GM18907 (cell line): ENCODE data around the gene ZBTB7C.

Experiments
- ATAC-seq: cut with Tn5 transposase; IDR thresholded peaks from one replicate; pipeline ENCODE4 v1.9.1; 2021; ENCODE audit warnings: mild to moderate bottlenecking, moderate library complexity; ENCODE audit not compliant: unreplicated experiment

ZBTB7C gene

DNA sequence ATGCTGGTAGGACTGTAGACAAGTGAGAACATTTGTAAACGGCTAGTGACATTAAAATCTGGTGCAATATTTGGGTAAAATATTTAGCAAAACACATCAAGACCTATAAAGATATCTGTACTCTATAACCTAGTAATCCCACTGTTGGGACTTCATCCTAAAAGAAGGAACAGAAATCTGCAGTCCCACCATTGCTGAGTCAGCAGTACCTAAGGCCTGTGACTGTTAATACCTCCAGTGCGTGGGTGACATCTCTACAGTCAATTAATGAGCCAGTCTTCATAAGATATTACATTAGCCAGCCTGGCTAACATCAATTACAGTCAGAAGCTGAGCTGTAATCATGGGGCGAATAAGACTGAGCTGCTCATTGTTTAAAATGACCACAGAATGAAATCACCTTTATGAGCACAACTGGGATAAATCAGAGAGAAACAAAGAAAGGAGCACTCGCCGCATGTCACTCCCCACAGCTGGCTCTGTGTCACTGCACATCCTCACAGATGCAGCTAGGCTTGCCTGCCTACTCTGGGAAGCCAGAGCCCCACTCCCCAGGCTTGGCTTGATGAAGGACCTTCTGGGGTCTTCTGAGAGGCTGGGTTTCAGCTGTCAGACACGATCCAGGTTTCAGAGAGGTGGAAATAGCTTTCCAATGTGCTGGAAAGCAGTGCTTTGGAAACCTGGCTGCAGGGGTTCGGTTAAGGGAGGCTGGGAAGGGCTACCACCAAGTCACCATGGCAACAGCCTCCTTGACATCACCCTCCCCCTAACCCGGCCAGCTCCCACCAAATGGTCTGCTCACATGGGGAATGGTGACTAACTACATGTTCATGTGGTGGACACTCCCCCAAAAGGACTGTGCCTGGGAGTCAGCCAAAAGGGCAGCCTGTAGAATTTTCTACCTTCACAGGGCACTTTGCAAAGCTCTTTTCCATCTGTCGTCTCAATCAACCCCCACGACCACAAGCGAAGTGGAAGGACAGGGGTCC lies 145.0 kb downstream of the ZBTB7C start:
- ATAC-seq = no peak

DNA sequence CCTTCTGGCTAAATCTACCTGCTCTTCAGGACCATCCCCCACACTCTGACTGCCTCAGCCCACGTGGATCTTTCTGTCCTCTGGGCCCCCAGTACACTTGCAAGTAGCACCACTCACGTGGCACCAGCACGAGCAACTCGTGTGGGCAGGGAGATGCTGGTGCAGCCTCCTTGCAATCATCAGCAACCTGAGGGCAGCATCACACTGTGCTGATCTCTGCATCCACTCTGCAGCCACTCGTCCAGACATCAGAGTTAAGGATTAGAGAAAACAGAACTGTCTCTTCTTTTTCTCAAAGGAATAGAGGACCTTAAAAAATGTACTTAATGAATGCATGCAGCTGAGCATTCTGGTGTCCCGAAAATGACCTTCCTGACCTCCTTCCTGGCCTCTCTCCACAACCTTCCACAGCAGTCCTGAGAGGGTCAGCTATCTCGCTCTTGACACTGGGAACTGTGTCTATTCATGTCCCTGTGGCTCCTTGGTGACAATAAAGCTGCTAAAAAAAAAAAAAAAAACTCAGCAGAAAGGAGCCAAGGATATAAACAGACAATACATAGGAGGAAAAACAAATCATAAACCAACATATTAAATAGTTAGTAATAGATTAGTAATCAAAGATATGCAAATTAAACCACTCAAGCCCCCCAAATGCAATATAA lies 145.9 kb downstream of the ZBTB7C start:
- no peak for ATAC-seq

DNA sequence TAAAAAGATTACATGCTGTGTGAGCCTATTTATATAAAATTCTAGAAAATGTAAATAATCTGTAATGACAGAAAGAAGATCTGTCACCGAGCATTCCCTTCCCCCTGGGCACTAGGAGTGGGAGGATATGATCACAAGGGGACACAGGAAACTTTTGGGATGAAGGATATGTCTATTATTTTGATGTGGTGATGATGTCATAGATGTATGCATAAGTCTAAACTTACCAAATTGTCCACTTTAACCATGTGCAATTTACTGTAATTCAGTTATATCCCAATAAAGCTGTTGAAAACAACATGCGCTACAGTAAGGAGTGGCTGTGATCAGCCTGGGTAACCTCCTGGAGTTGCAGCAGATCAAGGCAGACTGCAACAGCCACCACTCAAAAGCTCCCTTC lies 148.9 kb downstream of the ZBTB7C start:
- ATAC-seq = no peak

DNA sequence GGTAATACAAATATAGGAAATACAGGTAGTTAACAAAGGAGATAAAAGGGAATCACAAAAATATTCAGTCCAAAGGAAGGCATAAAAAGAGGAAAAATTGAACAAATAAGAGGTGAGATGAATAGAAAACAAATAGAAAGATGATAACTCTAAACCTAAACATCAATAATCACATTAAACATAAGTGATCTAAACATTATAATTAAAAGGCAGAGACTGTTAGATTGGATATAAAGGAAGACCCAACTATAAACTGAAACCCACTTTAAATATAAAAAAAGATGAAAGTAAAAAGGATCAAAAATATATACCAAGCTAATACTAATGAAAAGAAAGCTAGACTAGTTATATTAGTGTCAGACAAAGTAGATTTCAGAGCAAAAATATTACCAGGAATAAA lies 152.3 kb downstream of the ZBTB7C start:
- no peak for ATAC-seq

DNA sequence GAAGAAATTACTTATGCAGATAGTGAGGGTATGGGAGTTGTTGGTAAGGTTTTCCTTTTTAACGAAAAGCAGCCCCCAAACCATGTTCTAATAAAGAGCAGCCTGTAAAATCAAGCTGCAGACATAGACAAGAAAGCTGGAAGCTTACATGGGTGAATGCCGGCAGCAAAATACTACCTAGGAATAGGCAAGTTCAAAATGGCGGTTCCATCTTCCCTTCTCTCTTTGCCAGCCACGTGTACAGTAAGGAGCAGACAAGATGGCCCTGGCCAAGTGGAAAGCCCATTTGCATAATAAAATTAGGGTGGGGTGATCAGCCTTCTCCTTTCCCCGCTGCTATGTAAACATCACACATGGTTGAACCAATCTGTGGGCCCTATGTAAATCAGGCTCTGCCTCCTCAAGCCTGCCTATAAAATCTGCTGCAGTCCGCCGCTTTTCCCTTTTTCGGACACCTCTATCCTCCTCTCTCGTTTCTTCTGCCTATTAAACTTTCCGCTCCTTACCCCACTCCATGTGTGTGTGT lies 155.0 kb downstream of the ZBTB7C start:
- ATAC-seq = no peak

DNA sequence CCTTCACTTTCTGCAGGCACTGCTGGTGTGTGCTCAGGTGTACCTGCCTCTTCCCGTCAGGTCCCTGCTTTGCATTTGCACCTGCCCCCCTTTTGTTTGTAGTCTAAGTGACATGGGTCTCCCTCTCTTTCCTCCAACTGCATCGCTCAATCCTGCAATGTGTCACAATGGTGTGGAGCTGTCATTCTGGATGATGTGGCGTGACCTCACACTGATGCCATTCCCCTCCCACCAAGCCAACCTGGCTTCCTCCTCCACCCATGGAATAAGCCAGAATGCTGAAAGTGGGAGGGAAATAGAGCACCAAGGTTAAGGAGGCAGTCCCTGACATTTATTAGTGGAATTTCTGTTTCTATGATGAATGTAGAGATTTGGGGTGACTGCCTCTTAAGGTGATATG lies 156.7 kb downstream of the ZBTB7C start:
- no peak for ATAC-seq

DNA sequence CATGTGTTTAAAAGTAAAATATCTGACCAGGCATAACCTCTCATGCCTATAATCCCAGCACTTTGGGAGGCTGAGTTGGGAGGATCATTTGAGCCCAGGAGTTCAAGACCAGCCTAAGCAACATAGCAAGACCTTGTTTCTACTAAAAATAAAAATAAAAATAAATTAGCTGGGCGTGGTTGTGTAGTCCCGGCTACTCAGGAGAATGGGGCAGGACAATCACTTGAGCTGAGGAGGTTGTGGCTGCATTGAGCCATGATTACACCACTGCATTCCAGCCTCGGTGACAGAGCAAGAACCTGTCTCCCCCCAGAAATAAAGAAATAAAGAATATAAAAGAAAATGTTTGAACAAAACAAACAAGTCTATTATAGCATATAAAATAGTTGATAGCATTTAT lies 158.3 kb downstream of the ZBTB7C start:
- no peak for ATAC-seq

DNA sequence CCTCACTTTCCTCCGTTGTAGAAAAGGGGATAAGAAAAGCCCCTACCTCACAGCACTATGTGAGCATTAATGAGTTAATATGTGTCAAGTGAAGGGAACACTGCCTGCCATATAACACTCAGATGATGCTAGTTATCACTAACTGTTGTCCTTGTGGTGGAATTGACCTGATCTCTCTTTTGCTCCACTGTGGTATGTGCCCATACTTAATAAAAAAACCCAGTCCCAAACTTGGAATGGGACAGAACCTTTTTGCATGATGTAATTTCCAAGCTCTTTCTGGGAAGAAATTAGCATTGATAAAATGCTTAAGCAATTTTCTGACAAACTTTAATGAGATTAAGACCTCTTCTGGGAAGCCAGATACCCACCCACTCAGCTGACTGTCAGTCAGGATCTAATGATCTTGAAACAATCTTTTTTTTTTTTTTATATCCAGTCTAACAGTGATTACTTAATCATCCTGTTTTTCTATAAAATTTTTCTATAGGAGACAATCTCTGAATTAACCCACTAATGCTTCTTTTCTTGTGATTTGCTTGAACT lies 158.7 kb downstream of the ZBTB7C start:
- no peak for ATAC-seq

DNA sequence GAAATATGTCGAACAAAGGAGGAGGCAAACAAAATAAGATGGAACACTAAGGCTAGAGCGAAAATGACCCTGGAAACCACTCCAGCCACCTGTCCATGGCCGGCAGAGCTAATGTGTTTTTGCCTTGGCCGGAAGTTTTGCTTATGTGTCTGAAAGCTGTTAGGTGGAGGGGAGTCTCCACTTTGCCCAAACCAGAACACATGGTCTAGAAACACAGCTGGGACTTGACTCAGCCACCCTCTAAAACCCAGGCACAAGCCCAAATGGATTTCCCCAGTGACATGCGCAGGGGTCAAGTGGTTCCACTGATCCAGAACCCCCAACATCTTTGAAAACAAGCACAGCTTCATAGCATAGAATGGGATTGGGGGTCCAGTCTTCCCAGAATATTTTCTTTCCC lies 159.3 kb downstream of the ZBTB7C start:
- no peak for ATAC-seq

DNA sequence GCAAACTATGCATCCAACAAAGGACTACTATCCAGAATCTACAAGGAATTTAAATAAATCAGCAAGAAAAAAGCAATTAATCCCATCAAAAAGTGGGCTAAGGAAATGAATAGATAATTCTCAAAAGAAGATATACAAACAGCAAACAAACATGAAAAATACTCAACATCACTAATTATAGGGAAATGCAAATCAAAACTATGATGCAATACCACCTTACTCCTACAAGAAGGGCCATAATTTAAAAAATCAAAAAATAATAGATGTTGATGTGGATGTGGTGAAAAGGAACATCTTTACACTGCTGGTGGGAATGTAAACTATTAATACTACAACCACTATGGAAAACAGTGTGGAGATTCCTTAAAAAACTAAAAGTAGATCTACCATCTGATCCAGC lies 164.7 kb downstream of the ZBTB7C start:
- no peak for ATAC-seq

DNA sequence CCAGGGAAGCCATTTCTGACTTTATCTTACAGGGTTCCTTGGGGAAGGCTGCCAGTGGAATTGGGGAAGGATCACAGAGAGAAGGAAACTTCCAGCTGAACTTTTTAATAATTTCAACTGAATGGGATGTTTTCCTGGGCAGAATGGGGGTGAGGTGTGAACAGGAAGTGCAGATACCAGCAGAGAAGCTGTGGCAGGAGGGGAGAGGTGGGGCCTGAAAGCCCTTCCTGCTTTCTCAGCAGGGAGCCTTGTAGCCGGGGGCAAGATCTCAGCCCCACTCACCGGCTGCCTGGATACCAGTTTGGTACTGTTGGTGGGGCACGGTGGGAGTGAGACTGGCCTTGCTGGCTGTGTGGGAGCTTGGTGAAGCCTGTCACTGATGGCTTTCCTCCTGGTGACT lies 170.5 kb downstream of the ZBTB7C start:
- ATAC-seq = no peak

DNA sequence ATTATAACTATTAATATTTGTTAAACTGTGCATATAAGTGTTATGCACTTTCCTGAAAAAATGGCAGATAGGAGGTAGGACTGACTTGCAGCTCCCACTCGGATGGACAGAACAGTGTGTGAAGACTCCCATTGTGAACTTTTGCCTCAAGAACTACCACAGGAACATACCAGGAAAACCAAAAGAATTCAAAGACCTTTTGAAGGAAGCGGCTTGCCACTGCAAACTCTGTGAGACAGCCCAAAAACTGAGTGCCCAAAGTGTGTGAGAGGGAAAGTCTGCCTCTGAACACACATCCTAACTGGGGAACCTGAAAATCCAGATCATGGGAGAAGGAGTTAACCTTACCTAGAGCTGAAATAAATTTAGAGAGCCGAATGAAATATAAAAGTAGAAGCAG lies 171.0 kb downstream of the ZBTB7C start:
- ATAC-seq = no peak

DNA sequence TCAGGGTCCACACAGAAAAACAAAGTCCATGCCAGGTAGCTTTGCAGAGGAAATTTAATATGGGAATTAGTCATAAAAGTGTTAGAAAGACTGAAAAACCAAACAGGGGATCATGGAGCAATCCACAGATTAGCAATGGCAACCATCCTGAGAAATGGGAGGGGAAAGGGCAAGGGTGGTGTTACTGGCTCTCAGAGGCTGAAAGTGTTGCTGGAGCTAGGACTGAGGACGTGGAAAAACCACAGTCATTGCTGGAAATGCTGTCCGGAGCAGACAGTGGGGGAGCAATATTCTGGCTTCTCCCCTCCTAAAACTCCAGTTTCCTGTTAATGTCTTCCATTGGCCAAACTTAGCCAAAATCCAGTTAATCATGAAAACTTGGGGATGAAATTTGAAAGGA lies 172.4 kb downstream of the ZBTB7C start:
- no peak for ATAC-seq

DNA sequence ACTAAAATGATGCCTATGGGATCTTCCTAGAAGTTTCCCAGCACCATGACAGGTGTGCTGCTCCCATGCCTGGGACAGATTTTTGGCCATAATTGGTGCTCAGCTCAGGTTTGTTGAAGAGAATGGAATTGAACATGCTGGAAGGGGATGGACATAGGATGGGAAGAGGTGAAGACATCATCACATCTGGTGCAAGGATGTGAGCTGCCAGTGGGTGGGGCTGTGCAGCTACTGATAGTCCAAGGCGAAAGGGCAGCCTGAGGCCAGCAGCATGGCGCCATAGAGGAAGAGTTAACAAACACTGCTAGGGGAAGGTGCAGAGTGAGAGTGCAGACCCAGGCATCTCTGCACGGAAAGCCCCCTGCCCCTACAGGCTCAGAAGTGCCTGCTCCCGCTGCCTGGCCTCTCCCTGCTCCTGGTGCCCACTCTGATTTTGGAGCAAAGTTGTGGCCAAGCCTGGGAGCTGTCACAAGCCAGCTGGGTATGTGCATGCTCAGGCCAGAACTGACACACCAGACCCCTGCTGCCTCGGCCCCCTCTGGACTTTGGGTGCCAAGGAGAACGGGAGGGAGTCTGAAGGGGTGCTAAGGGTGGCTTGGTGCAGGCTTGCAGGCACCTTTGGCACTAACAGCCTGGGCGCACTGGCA lies 178.6 kb downstream of the ZBTB7C start:
- no peak for ATAC-seq

DNA sequence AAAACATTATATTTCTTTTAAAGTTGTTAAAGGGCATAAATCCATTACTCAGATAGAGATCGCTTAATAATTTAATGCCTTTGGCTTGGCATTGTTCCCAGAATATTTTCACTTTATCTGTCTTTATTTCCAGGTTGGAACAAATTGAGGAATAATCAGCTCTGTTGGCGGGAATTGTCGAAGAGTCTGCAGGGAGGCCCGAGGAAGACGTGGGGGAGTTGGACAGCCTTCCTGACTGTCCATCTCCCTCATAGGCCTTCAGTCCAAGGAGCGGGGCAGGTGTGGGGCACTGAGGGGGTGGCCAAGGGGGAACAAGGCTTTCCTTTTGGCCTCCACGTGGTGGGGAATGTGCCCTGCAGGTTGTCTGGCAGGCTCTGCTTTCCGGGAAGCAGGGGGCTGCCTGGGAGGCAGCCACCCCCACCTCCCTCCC lies 179.6 kb downstream of the ZBTB7C start:
- ATAC-seq = no peak

DNA sequence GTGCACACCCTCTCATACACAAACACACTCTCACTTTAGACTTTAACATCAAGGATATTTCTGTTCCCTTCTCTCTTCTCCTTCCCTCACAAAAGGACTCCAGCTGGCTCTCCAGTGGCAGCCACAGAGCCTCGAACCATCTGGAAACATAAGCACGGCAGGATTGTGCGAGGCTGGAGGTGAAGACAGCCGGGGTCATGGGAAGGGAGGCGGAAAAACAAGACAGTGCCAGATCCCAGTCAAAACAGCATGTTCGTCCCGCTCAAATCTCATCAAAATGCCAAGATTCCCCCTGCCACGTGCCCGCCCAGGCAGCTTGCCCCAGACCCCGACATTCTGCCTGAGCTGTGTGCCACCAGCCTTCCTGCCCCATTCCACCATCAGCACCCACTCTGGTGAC lies 180.3 kb downstream of the ZBTB7C start:
- ATAC-seq = no peak

DNA sequence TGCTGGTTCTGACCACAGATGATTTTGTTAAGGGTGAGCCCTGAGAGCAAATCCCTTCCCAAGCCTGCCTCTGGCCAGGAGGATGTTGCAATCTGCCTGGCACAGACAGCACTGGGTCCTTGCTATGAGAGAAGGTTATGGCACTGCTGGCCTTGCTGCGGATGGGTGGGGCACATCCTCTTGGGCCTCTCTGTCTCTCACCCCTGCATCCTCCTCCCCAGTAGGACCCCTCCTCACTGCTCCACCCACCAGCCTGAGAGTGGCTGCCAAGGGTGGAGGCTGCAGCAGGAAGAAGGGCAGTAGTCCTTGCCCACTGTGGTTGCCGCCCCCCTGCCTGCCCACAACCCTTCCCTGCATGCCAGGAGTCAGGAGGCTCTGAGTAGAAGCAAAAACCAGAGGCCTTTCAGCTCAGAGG lies 180.9 kb downstream of the ZBTB7C start:
- ATAC-seq = no peak

DNA sequence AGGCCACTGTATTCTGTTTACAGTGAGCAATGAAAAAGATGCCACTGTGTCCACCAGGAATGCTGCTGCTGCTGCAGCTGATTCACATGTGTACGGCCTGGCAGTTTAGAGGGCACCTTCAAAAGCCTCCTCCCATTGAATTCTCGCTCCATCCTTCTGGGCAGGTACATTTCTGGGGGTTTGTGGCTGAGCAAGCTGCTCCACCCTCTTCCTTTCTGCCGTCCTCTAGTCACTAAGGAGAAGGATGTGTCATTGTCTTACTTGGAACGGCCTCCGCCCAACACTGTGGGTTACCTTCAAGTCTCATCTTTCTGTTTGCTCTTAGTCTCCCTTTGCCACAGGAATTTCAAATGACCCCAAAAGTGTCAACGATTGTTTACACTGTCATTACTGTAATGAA lies 182.0 kb downstream of the ZBTB7C start:
- no peak for ATAC-seq

DNA sequence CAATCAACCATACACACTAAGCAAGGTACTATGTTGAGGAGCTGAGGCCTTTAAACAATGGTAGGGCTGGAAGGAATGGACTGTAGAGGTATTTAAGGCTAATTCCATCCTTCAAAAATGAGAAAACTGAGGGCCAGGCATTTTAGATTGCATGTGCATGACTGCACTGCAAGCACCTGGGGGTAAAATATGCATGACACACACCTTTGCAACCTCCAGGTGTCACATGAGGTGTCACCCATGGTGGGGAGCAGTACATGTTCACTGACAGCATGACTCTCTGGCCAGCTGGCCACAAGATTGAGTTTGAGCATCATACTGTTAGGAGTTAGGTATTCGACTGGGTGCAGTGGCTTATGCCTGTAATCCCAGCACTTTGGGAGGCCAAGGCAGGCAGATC lies 182.8 kb downstream of the ZBTB7C start:
- ATAC-seq = no peak

DNA sequence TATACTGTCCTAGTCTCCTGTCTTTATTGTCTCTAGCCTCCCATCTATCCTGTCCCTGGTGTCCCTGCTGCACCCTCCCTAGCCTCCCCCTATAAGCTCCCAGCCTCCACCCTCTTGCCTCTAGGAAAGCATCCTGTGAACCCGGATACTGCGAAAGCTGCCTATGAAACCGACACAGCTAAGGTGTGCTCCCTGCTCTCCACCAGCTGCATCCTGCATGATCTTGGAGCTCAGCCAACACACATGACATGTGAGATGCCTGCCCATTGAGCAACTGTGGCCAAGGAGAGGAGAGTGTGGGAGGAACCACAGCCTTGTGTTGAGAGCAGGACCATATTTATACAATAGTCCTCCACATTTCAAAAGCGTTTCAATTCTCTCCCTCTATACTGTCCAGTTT lies 187.1 kb downstream of the ZBTB7C start:
- ATAC-seq = peak; percentile 54

DNA sequence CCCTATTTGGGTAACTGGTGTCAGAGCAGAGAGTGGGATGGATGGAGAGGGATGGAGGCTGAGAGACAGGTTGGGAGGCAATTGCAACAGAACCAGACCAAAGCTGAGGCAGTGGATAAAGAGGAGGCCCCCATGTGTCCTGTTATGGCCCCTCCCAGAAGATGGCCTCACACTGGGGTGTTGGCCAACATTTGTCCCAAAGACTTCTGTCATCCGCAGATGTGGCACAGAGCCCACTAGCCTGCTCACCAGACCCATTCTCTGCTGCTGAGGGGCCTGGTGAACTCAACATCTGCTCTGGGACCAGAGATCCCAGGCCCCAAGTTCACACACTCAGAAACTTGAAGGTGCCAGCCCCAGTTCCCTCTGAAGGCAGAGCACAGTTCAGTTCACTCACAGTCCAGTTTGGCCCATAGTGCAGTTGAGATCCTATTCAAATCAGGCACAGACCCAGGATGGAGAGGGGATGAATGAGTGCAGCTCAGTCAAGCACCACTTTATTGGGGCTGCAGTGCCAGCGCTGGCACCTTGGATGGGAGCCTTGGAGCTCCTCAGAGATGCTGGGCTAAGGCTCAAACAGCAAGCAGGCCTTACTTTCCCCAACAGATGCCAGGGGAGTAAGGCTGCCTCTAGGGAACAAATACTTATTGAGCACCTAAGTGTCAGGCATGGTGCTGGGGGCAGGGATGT lies 189.2 kb downstream of the ZBTB7C start:
- ATAC-seq = no peak
